ENCODE measurements around the gene THAP2.

Gene THAP2

DNA sequence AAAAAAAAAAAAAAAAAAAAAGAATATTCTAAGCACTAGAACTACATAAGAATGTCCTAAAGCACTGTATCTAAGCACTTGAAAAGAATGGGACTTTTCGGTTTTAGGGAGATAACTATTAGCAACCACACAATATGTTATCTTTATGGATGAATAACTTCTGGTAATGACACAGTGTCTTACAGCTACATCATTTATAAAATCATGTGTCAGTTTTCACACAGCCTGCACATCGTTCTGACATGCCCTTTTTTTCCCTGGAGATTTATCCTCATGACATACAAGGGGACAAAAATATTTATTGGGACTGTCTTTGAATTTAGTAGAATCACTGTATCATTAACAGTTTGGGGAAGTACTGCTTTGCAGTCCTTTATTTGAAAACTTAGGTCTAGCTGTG is 39.1 kb downstream of the THAP2 start:
- Histone ChIP-seq H3K36me3 (ENCODE audit: control insufficient read depth, insufficient read depth, low read length) (peaks cover 26% of the 10 kb centered on the region), H3K27me3 (ENCODE audit: control insufficient read depth, insufficient read depth, low read length) (no peaks in the 10 kb centered on the region)

DNA sequence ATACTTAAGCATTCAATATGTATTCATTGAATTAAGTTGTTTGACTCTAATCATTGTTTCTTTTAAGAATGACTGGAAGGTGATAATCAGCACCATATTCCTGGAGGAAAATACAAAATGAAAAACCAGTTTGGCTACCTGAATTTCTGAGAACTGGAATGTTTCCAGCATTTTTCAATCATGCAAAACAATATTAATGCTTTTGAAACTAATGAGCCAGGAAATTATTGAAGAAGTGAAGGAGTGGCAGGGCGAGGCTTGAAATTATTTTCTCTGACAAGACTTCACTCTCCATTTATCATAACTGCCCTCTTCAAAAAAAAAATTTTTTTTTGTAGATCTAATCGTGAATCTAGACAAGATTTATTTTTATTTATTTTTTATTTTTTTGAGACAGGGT is 40.8 kb downstream of the THAP2 start:
- no peaks in the 10 kb centered on the region for H3K9me3 ChIP-seq (ENCODE audit: control insufficient read depth, insufficient read depth, low read depth, low read length)
- H3K4me1 ChIP-seq (ENCODE audit: control insufficient read depth, insufficient read depth, low read length), result peaks cover 15% of the 10 kb centered on the region
- no peak overlapping the region for H3K4me3 ChIP-seq (ENCODE audit: low read depth, low read length)
- no peak overlapping the region for H3K27ac ChIP-seq (ENCODE audit: low read depth, low read length)
- peaks cover 12% of the 10 kb centered on the region for H3K36me3 ChIP-seq (ENCODE audit: control insufficient read depth, insufficient read depth, low read length)
- no peaks in the 10 kb centered on the region for H3K27me3 ChIP-seq (ENCODE audit: control insufficient read depth, insufficient read depth, low read length)
- H3K9ac ChIP-seq (ENCODE audit: low read length), result no peak overlapping the region

More for the DNA sequence above, 39.1 kb downstream of the THAP2 start:
- Histone ChIP-seq H3K4me1 (ENCODE audit: control insufficient read depth, insufficient read depth, low read length) (peaks cover 2% of the 10 kb centered on the region; the same call in 1 of the 2 replicates), H3K9me3 (ENCODE audit: control insufficient read depth, insufficient read depth, low read depth, low read length) (no peaks in the 10 kb centered on the region), H3K27ac (ENCODE audit: low read depth, low read length) (no peak overlapping the region), H3K9ac (ENCODE audit: low read length) (no peak overlapping the region), H3K4me3 (ENCODE audit: low read depth, low read length) (no peak overlapping the region)

DNA sequence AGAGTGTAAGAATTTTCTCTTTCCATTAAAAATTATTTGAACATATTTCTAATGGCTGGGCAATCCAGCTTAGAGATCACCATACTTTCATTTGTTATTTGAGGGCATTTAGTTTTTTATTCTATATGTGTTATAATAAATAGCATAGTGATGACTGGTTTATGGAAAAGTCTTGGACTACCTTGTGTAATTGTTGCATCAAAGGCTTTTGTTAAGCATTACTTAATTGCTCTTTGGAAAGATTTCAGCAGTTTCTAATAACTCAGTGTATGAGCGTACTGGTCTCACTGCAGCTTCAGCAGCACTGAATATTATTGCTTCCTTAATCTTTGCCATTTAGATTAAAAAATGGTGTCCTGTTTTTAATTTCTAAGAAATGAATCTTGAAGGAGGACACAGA is 44.6 kb downstream of the THAP2 start:
- H3K36me3 ChIP-seq (ENCODE audit: control insufficient read depth, insufficient read depth, low read length), result no peaks in the 10 kb centered on the region
- H3K9me3 ChIP-seq (ENCODE audit: control insufficient read depth, insufficient read depth, low read depth, low read length), result peaks cover 5% of the 10 kb centered on the region; the same call in 1 of the 2 replicates
- peaks cover 20% of the 10 kb centered on the region for H3K4me1 ChIP-seq (ENCODE audit: control insufficient read depth, insufficient read depth, low read length)
- no peak overlapping the region for H3K9ac ChIP-seq (ENCODE audit: low read length)
- no peak overlapping the region for H3K27ac ChIP-seq (ENCODE audit: low read depth, low read length)
- no peak overlapping the region for H3K4me3 ChIP-seq (ENCODE audit: low read depth, low read length)
- H3K27me3 ChIP-seq (ENCODE audit: control insufficient read depth, insufficient read depth, low read length), result no peaks in the 10 kb centered on the region

DNA sequence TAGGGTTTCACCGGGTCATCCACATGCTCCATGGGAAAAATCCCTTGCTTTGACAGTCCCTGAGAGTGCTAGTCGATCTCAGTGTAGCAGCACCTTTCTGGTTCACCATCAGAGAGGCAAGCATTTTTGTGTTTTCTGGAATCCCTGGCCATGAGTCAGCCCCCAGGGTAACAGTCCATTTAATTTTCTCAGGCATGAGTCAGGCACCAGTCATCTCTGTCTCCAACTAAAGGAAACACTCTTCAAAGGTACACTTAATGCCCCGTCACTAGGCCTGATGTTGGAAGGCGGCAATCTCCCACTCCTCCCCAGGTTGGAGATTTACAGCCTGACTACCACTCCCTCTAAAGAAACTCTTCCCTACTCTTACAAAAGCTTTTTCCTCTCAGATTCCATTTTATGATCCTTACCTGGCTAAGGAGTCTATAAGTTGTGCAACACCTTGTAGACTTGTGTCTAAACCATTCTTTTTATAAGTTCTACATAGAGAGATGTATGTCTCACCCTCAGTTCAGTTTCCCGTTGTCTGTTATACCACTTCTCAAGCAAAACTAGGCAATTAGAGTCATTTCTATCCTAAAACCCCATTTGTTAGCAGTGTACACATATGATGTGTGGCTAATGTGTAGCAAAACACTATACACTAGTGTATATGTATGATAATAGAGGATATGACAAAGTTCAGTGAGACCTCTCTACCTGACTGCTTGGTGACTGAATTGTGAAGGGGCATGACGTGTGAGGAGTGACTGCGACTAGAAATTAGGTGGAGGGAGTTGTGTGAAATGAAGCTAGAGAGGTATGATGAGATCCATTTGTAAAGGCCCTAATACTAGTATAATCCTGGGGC is 46.4 kb downstream of the THAP2 start:
- peaks cover 20% of the 10 kb centered on the region for H3K4me1 ChIP-seq (ENCODE audit: control insufficient read depth, insufficient read depth, low read length)
- H3K9me3 ChIP-seq (ENCODE audit: control insufficient read depth, insufficient read depth, low read depth, low read length), result peaks cover 16% of the 10 kb centered on the region
- no peak overlapping the region for H3K4me3 ChIP-seq (ENCODE audit: low read depth, low read length)
- no peak overlapping the region for H3K9ac ChIP-seq (ENCODE audit: low read length)
- H3K27ac ChIP-seq (ENCODE audit: low read depth, low read length), result no peak overlapping the region; the same call in 1 of the 2 replicates
- no peaks in the 10 kb centered on the region for H3K36me3 ChIP-seq (ENCODE audit: control insufficient read depth, insufficient read depth, low read length)
- no peaks in the 10 kb centered on the region for H3K27me3 ChIP-seq (ENCODE audit: control insufficient read depth, insufficient read depth, low read length)

DNA sequence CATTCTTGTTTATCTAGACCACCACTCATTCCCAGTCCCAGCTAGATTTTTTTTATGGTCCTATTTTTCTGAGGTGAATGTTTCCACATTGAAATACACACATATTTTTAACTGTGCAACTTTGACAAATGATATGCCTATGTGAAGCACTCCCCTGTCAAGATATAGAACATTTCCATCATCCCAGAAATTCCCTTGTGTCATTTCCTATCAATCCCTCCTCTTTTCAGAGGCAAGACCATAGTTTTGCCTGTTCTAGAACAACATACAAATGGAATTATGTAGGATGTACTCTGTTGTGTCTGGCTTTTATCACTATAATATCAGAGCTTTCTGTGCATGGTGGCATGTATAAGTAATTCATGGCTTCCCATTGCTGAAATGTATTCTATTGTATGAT is 54.5 kb downstream of the THAP2 start:
- Histone ChIP-seq H3K27ac (ENCODE audit: low read depth, low read length) (no peak overlapping the region), H3K9me3 (ENCODE audit: control insufficient read depth, insufficient read depth, low read depth, low read length) (peaks cover 11% of the 10 kb centered on the region), H3K27me3 (ENCODE audit: control insufficient read depth, insufficient read depth, low read length) (no peaks in the 10 kb centered on the region), H3K36me3 (ENCODE audit: control insufficient read depth, insufficient read depth, low read length) (no peaks in the 10 kb centered on the region), H3K9ac (ENCODE audit: low read length) (no peak overlapping the region), H3K4me3 (ENCODE audit: low read depth, low read length) (no peak overlapping the region), H3K4me1 (ENCODE audit: control insufficient read depth, insufficient read depth, low read length) (no peaks in the 10 kb centered on the region)

GRCh38 chr12:71719647-71720370 is 55.7 kb downstream of the THAP2 start:
- Histone ChIP-seq H3K36me3 (ENCODE audit: control insufficient read depth, insufficient read depth, low read length) (no peaks in the 10 kb centered on the region), H3K9me3 (ENCODE audit: control insufficient read depth, insufficient read depth, low read depth, low read length) (peaks cover under 1% of the 10 kb centered on the region; the same call in 1 of the 2 replicates), H3K4me1 (ENCODE audit: control insufficient read depth, insufficient read depth, low read length) (no peaks in the 10 kb centered on the region), H3K9ac (ENCODE audit: low read length) (no peak overlapping the region), H3K27me3 (ENCODE audit: control insufficient read depth, insufficient read depth, low read length) (no peaks in the 10 kb centered on the region), H3K4me3 (ENCODE audit: low read depth, low read length) (no peak overlapping the region), H3K27ac (ENCODE audit: low read depth, low read length) (no peak overlapping the region)

DNA sequence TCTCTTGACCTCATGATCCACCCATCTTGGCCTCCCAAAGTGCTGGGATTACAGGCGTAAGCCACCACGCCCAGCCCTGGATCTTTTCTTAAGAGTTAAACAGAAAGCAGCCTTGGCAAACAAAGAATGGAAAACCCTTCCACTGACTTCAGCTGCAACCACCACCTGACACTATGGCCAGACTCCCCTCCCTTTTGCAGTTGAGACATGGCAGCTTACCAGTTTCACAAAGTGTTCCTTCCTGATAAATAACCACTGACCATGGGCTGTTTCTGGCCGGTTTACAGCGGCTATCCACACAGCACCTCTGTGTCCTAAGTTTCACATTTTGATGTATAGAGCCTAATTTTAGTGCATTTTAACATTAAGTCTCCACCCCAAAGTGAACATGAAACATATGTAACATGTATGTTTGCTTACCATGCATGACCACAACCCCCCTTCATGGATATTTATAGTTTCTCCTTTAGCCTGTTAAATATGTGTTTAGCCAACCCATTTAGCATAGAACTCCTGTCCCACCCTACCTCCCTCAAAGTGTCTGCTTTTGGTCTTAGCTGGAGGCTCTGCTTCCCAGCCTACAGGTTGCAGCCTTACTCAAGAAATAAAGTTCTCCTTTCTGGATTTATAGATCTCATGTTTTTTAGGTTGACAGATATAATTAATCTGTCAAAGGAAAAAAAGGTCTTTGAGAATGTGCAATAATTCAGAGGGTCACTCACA is 57.8 kb downstream of the THAP2 start:
- Histone ChIP-seq H3K27me3 (ENCODE audit: control insufficient read depth, insufficient read depth, low read length) (no peaks in the 10 kb centered on the region), H3K27ac (ENCODE audit: low read depth, low read length) (no peak overlapping the region), H3K4me3 (ENCODE audit: low read depth, low read length) (no peak overlapping the region), H3K4me1 (ENCODE audit: control insufficient read depth, insufficient read depth, low read length) (no peaks in the 10 kb centered on the region), H3K9ac (ENCODE audit: low read length) (no peak overlapping the region), H3K9me3 (ENCODE audit: control insufficient read depth, insufficient read depth, low read depth, low read length) (no peaks in the 10 kb centered on the region), H3K36me3 (ENCODE audit: control insufficient read depth, insufficient read depth, low read length) (no peaks in the 10 kb centered on the region)

GRCh38 chr12:71725011-71725410 is 60.9 kb downstream of the THAP2 start:
- no peaks in the 10 kb centered on the region for H3K36me3 ChIP-seq (ENCODE audit: control insufficient read depth, insufficient read depth, low read length)
- no peak overlapping the region for H3K4me3 ChIP-seq (ENCODE audit: low read depth, low read length)
- H3K27me3 ChIP-seq (ENCODE audit: control insufficient read depth, insufficient read depth, low read length), result no peaks in the 10 kb centered on the region
- H3K4me1 ChIP-seq (ENCODE audit: control insufficient read depth, insufficient read depth, low read length), result no peaks in the 10 kb centered on the region
- H3K27ac ChIP-seq (ENCODE audit: low read depth, low read length), result no peak overlapping the region
- no peaks in the 10 kb centered on the region for H3K9me3 ChIP-seq (ENCODE audit: control insufficient read depth, insufficient read depth, low read depth, low read length)
- H3K9ac ChIP-seq (ENCODE audit: low read length), result no peak overlapping the region

- no peak overlapping the region for H3K9ac ChIP-seq (ENCODE audit: low read length)
- H3K36me3 ChIP-seq (ENCODE audit: control insufficient read depth, insufficient read depth, low read length), result no peaks in the 10 kb centered on the region
- no peaks in the 10 kb centered on the region for H3K9me3 ChIP-seq (ENCODE audit: control insufficient read depth, insufficient read depth, low read depth, low read length)
- no peak overlapping the region for H3K4me3 ChIP-seq (ENCODE audit: low read depth, low read length)
- no peaks in the 10 kb centered on the region; the same call in 1 of the 2 replicates for H3K4me1 ChIP-seq (ENCODE audit: control insufficient read depth, insufficient read depth, low read length)
- no peaks in the 10 kb centered on the region for H3K27me3 ChIP-seq (ENCODE audit: control insufficient read depth, insufficient read depth, low read length)
- no peak overlapping the region for H3K27ac ChIP-seq (ENCODE audit: low read depth, low read length)
These were observed 62.4 kb downstream of the THAP2 start for GRCh38 chr12:71726548-71726947.

DNA sequence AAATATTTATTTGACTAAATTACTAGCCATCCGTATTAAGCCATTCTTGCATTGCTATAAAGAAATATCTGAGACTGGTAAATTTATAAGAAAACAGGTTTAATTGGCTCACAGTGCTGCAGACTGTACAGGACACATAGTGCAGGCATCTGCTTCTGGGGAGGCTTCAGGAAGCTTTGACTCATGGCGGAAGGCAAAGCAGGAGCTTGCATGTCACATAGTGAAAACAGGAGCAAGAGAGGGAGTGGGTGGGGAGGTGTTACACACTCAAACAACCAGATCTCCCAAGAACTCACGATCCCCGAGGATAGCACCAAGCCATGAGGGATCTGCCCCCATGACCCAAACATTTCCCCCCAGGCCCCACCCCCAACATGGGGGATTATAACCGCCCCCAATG is 63.9 kb downstream of the THAP2 start:
- Histone ChIP-seq H3K36me3 (ENCODE audit: control insufficient read depth, insufficient read depth, low read length) (no peaks in the 10 kb centered on the region), H3K27me3 (ENCODE audit: control insufficient read depth, insufficient read depth, low read length) (no peaks in the 10 kb centered on the region), H3K9ac (ENCODE audit: low read length) (no peak overlapping the region), H3K4me3 (ENCODE audit: low read depth, low read length) (no peak overlapping the region), H3K4me1 (ENCODE audit: control insufficient read depth, insufficient read depth, low read length) (peaks cover 5% of the 10 kb centered on the region; the same call in 1 of the 2 replicates), H3K27ac (ENCODE audit: low read depth, low read length) (no peak overlapping the region), H3K9me3 (ENCODE audit: control insufficient read depth, insufficient read depth, low read depth, low read length) (no peaks in the 10 kb centered on the region)

Measured in HUES6 (cell line).